Stimulated activated CD8-positive, alpha-beta memory T cell treated with anti-CD3 and anti-CD28 coated beads, Interleukin-12 subunit alpha, Interleukin-12 subunit beta, amount 100 ng/mL, for 1 hour (primary cell): ENCODE results near the gene DYNLT4.
A peak's percentile ranks its signal among the peaks of the same experiment; 100 is the strongest.
"Not testable (repeated sequence)": the region's sequence is repeated elsewhere in the genome, so short reads cannot be mapped to it uniquely, and the experiment has no call there.

ENCODE experiments used
- DNase-seq: peaks from one replicate; pipeline ENCODE4 v3.0.0-alpha.2; 2020; ENCODE audit warnings: low read depth

Gene DYNLT4

DNA sequence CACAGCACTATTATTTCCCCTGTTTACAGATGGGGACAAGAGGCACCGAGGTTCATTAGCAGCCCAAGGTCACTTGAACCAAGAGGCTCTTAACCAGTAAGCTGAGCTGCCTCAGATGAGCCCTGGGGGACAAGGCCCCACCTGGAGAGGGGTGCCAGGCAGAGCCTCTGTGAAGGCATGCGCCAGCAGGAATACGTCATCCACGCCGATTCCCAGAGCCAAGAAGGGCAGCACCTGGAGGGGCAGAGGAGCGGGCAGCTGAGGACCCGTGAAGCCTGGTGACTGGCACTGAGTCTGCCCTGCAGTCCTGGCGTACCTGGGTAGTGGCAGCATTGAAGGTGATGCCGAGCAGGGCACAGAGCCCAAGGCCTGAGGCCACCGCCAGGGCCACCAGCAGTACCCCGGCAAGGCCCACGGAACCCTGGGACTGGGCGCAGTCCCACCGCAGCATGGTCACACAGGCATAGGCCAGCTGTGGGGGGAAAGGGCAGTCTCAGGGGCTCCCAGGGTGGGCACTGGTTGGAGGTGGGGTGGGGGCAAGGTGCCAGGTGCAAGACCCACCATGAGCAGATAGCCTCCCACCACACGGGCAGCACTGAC, 21.8 kb upstream of the DYNLT4 start:
- no peak for DNase-seq

DNA sequence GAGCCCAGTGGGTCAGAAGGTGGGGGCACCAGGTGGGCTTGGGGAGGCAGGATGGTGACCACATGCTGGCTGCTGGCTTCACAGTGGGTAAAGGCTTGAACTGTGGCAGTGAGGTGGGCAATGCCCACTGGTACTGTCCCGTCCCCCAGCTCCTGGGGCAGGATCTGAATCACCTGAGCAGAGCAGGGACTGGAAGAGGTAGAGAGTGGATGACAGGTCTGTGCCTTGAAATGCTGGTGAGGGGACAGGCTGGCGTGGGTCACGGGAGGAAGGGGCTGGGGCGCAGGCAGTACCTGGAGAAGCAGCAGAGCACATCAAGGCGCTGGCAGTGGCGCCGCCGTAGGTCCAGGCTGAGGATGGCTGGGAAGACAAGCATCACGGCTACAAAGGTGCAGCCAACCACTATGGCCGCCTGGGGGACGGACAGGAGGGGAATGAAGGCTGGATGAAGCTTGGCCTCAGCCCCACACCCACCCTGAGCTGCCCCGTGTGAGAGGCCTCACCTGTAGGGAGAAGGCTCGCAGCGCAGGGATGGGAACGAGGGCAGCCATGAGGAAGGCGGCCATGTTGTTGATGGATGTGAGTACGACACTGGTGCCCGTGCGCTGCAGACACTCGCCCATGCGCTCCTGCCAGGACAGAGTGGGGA, 21.0 kb upstream of the DYNLT4 start:
- DNase-seq: no peak

DNA sequence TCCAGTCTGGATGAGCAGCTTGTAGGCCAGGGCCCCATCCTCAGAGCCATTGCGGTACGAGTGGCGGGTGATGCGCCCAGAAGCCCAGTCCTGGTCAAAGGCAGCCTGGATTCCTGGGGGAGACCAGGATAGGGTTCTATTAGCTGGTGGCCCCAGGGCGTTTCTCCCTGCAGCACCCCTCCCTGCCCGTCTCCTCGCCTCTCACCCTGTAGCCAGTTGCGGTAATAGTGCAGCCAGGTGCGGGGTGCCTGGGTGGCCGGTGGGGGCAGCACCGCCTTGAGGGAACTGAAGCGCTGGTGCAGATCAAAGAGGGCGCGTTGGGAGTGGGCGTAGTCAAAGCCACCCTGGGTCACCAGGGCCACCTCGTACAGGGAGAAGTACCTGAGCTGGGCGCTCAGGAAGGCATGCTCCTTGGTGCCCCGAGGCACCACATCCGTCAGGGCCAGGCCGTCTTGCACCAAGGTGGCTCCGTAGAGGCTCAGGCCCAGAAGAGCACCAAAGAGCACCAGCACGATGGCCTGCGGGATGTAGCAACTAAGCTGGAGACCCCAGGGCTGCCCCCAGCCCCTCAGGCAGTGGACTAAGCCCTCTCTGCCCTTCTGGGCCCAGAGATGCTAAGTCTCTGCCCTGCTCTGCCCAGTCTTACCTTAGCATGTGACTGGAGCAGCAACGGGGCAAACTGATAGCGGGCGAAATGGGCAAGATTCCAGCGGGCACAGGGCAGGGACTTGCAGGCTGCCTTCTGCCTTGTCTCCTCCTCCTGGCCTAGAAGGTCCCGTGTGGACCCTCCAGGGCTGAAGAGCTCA, 20.2 kb upstream of the DYNLT4 start:
- DNase-seq: no peak

DNA sequence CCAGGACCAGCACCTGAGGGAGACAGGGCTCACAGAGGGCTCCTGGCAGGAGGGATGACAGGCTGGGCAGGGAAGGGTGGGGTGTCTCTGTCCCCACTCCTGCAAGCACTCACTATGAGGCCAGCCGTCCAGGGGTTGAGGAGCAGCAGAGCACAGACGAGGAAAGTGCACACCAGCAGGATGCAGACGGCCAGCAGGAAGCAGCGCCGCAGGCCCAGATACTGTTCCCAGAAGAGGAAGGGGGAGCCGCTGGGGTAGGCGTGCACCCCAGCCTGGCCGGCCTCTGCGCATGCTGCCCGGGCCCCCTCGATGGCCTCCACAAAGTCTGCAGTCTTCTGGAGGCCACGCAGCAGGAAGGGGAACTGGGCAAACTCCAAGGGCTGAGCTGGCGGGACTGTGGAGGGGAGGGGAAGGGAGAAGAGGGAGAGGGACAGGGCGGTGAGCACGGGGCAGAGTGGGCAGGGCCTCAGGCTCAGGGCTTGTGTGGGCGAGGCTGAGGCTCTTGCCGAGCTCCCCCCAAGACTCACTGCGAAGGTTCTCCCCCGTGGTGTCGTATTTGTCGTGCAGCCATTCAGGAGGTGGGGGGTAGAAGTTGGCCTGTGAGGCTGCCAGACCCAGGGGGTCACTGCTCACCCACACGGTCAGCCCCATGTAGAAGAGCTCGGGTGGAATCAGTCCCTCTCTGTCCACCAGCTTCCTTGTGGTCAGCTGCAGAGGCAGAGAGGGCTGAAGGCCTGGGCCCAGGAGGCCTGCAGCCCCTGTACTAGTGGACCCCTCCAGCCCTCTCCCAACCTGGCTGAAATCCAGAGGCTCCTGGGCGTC, 19.4 kb upstream of the DYNLT4 start:
- no peak for DNase-seq

DNA sequence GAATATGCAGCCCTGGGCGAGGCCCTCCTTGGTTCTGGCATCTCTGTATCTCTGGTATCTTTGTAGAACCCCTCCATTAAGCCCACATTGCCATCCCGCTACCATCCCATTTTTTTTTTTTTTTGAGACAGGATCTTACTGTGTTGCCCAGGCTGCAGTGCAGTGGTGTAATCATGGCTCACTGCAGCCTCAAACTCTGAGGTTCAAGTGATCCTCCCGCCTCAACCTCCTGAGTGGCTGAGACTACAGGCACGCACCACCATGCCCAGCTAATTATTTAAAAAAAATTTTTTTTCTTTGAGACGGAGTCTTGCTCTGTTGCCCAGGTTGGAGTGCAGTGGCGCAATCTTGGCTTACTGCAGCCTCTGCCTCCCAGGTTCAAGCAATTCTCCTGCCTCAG, 17.2 kb upstream of the DYNLT4 start:
- not testable (repeated sequence) for DNase-seq

DNA sequence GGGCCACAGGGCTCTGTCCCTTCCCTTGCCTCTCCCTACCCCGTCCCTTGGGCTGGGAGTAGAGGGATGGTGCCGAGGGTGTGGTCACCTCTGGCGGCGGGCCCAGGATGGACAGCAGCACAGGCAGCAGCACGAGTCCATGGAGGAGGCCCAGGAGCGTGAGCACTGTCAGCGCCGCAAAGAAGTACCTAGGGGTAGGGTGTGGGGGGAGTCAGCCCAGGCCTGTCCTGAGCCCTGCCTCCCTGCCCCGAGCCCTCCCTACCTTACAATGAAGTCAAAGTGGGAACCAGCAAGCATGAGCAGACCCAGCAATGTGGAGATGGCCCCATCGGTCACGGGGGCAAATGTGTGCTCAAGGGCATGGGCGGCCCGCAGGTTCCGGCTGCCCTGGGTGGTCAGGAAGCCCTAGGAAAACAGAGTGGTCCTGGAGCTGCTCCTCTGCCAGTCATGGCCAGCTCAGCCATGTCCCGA, 15.9 kb upstream of the DYNLT4 start:
- no peak for DNase-seq

DNA sequence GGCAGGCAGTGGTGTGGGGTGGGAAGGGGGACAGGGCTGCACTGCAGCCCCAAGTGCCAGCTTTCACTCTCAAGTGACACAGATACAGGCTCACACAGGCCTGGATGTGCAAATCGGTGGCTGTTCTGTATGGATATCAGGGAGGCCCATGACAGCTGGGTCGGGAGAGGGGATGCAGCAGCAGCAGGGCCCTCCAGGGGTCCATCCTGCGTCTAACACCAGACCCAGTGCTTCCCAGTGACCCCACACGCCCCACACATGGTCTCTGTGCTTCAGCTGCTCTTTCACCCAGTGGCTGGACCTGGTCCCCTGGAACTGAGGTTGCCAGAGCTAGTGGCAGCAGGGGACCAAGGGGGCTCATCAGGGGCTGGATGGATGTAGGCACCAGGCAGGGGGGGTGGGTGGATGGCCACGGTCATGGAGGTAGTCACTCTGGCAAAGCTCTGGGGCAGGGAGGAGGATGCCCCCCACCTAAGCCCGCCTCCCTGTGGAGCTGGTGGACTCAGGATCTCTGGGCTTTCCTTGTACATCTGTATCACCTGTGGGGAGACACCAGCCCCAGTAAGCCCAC, 15.1 kb upstream of the DYNLT4 start:
- DNase-seq: no peak

DNA sequence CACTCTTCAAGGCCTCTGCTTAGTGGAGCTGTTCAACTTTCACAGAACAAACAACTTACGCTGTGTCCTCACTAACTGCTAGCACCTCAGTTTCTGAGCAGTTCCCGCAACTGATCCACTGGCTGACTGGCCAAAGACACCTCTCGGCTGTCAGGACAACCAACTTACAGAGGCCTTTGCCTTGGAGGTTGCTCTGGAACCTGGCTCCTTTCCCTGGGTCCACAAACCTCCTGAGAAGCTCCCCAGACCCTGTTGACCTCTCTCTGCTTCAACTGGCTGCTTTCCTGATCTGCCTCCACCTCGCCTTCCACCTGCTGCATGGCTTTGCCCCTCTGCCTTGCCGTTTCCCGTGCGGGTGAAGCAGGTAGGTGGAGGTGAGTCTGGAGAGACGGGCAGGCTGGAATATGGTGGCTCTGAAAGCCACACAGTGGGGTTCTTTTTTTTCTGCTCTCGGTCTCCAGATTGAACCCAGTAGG, 14.1 kb upstream of the DYNLT4 start:
- no peak for DNase-seq

DNA sequence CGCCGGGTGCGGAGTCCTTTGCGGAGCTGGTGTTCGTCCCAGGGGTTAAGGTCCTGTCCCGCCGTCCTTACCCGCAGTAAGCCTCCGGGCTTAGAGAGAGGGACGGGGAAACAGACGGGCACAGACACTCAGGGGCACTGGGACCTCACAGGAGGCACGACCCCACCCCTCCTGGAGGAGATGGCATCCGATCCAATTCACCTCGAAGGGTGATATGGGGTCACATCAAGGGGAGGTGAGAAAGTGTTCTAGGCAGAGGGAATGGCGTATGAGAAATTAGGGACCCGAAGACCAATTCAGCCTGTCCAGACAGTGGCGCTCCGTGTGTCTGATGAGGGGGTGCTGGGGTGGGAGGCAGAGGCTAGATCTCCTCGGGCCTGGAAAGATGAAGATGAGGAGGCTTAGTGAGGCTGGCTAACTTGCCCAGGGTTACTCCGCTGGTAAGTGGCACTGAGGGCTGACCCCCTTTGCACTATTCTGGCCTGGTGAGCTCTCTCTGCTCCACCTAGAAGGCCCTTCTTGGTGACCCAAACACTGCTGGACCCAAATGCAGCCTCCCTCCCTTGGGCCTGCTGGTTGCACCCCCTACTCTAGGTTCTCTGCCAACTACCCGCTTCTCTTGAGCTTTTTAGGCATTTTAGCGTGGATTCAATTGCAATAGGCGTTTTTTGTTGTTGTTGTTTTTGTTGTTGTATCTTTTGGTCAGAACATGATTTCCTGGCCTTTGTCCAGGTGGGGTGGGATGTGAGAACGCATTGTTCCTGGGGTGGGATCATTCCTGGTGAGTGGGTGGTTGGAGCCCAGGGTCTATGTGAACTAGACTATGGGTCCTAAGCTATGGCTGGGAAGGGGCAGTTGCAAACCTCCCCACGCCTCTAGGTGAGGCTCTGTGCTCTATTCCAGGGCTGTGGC, 13.4 kb upstream of the DYNLT4 start:
- DNase-seq: no peak

DNA sequence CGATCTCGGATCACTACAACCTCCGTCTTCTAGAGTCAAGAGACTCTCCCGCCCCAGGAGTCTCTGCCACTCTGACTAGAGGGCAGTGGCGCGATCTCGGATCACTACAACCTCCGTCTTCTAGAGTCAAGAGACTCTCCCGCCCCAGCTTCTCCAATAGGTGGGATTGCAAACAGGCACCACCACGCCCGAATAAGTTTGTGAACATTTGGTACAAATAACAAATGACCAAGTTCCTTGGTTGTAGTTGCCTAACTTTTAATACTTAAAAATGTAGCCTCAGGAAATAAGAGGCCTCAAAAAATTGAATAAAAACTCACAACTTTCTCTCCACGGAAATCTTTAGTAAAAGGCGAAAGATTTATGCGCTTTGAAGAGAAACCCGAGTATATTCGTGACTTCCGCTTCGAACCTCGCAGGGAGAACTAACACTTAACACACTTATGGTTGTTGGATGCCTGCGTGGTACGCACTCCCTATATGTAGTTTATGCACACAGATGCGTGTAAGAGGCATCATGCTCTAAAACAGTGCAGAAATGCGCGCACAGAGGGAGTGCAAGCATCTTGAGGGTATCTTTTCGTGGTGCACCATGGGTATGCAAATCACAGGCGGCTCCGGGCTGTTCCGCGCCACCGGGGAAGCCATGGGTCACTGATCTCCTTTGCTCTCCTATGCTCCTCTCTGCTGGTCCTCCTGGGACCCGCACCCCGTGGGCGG, 12.6 kb upstream of the DYNLT4 start:
- DNase-seq: peak; percentile 71

DNA sequence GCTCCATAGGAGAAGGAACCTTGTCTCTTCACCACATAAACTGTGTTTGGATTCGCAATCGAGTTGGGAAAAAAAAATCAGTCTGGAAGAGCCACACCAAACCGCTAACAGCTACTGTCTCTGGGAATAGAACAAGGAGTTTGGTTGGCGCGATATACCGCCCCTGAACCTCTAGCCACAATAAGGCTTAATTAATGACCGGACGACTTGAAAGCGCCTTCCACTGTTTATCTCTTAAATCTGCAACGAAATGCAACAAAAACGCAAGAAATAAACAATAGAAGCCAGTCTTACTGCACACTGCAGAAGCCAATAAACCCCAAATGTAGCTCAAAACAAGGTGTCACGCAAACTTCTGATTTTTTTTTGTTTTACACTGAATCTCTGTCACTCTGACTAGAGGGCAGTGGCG, 12.1 kb upstream of the DYNLT4 start:
- DNase-seq: no peak

DNA sequence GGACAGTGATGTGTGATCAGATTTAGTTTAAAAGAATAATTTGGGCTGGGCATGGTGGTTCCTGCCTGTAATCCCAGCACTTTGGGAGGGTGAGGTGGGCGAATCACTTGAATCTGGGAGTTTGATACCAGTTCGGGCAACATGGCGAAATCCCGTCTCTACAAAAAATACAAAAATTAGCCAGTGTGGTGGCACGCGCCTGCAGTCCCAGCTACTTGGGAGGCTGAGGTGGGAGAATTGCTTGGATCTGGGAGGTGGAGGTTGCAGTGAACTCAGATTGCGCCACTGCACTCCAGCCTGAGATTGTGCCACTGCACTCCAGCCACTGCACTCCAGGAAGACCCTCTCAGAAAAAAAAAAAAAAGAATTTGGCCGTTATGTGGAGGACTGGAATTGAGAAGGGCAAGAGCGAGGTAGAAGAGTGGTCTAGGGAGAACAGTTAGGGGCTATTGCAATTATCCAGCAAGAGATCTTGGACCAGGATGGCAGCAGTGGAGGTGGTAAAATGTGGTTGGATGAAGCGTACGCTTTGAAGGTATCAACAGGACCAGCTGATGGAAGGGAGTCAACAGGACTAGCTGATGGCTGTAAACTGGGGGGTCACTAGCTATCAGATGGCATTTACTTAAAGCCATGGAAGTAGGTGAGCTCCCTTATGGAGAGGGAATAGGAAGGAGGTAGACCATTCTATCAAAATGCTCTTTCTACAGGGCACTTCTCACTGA, 10.8 kb upstream of the DYNLT4 start:
- no peak for DNase-seq

DNA sequence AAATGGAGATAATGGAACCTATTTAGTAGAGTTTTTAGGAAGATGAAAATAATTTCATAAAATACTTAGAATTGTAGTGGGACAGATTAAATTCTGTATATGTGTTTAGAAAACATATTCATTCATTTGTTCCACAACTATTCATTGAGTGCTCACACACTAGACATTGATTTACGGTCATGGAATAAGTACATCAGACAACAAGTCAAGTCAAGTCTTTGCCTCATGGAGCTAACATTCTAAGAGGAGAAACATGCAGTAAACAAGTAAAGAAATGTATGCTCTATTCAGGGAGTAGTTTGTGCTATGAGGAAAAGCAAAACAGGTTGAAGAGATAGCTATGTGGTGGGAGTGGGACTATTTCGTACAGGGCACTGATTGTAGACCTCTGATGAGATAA, 10.2 kb upstream of the DYNLT4 start:
- no peak for DNase-seq

DNA sequence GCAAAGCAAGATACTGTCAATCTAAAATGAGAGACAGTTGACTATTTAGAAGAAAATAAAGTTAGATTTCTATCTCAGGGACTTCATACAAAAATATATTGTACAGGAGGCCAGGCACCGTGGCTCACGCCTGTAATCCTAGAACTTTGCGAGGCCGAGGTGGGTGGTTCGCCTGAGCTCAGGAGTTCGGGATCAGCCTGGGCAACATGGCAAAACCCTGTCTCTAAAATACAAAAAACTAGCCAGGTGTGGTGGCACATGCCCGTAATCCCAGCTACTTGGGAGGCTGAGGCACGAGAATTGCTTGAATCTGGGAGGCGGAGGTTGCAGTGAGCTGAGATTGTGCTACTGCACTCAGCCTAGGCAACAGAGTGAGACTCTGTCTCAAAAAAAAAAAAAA, 8.8 kb upstream of the DYNLT4 start:
- not testable (repeated sequence) for DNase-seq

DNA sequence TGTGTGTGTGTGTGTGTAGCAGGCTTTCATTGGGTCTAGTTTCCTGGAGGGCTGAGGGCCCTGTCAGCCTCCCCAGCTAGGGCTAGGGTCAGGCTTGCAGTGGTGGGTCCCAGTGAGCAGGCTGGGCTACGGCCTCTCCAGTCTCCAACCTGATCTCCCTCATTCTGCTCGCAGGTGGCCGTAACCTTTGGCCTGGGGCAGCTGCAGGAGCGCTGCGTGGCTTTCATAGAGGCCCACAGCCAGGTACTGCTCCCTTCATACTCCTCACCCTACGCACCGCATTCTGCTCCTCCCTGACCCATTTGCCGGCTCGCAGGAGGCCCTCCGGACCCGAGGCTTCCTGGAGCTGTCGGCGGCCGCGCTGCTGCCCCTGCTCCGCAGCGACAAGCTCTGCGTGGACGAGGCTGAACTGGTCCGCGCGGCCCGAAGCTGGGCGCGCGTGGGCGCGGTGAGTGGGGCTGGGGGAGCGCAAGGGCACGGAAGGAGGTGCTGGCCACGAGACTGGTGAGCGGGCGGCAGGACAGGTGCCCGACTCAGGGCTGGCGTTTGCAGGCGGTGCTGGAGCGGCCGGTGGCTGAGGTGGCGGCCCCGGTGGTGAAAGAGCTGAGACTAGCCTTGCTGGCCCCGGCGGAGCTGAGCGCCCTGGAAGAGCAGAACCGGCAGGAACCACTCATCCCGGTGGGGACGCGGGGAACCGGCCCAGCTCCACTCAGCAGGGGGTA, 5.8 kb upstream of the DYNLT4 start:
- no peak for DNase-seq

DNA sequence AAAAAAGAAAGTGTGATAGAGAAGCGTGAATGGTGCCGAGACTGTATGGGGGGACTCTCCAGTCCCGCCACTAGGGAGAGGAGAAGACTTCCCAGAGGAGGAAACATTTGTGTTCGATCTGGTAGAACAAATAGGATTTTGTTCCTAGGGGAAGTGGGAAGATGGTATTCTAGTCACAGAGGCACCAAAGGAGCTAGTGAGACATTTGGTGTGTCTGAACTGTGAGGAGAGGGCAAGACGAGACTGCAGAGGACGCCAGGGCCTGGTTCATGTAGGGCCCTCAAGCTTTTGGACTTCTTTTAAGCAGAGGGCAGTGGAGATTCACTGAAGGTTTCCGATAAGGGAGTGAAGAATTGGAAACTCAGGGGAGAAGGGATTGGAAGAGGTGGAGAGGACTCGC, 4.1 kb upstream of the DYNLT4 start:
- no peak for DNase-seq

DNA sequence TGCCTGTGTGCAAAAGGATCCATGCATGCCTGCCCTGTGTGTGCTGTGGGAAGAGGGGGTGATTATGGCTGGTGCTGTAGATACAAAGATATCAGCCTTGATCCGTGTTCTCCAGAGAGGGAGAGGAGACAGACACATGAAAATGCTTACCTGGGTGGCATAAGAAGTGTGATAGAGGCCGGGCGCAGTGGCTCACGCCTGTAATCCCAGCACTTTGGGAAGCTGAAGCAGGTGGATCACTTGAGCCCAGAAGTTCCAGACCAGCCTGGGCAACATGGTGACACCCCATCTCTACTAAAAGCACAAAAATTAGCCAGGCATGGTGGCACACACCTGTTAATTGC, 3.6 kb upstream of the DYNLT4 start:
- not testable (repeated sequence) for DNase-seq

DNA sequence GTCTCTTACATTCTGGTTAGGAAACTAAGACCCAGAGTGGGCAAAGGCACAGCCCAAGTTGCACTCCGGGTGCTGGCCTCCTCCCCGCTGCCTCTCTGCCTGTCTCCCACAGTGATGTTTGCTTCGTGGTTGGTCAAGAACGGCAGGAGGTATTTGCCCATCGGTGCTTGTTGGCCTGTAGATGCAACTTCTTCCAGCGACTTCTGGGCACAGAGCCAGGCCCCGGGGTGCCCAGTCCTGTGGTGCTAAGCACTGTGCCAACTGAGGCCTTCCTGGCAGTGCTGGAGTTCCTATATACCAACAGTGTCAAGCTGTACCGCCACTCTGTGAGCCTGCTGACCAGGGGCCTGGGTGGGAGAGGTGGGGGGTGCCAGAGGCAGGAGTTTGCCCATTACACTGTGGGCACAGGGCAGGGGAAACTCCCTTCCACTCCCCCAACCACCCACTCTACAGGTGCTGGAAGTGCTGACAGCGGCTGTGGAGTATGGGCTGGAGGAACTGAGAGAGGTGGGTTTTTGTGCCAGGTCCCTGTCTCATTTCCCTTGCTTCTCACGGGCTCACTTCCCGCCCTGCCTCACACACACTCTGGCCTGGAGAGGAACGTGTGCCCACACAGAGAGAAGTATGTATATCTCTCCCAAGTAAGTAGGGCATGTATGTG, 3.1 kb upstream of the DYNLT4 start:
- DNase-seq: no peak
